Endothelial cell of umbilical vein (primary cell): ENCODE measurements around the gene PDE11A. TPM values are rescaled to one million over a fixed set of nuclear protein-coding genes. Genes with fewer than 3 reads are reported as not detected.

Source experiments
- BruUV-seq: library from RNA; stranded (reverse); fragments of 400-500 nt; replicated peaks from 2 replicates; lab custom pipeline; 2021; lab: Mats Ljungman, UMichigan
- CTCF ChIA-PET: fragments of 300-600, 350-600 bp; sonication (Branson Sonifier 250); formaldehyde crosslinking; loops from one replicate; lab custom pipeline; 2021; ENCODE audit warnings: antibody characterized with exemption, inconsistent platforms; lab: Charles Lee
- POLR2A ChIA-PET: fragments of 300-600, 350-600 bp; sonication (Branson Sonifier 250); formaldehyde crosslinking; loops from one replicate; lab custom pipeline; 2021; ENCODE audit warnings: antibody characterized with exemption, inconsistent platforms; lab: Charles Lee
- DNase-seq: peaks from one replicate; pipeline ENCODE4 v3.0.0-alpha.2; 2011; ENCODE audit warnings: low read depth, low spot score
- FAIRE-seq: peaks from 2 replicates; lab custom pipeline; 2011; peaks lifted over from hg19 to GRCh38; lab: Jason Lieb, UNC
- H2AFZ ChIP-seq: 2 replicates; pipeline ENCODE4 v1.6.0; 2012; ENCODE audit warnings: low read depth, low read length, control low read depth, inconsistent platforms
- H3K27ac ChIP-seq: 2 replicates; pipeline ENCODE4 v1.5.1; 2011; ENCODE audit warnings: low read depth, mild to moderate bottlenecking, control low read depth, low read length, moderate library complexity; ENCODE audit not compliant: insufficient read depth
- H3K27me3 ChIP-seq, 2 experiments: 2 replicates each; pipeline versions ENCODE4 v1.6.0 to v1.6.1; 2011; ENCODE audit warnings: low read length in 2 of 2, mixed read lengths in 1 of 2; ENCODE audit not compliant: control insufficient read depth in 2 of 2, insufficient read depth in 2 of 2
- H3K36me3 ChIP-seq, 2 experiments: 2 replicates in 1 of 2; 3 replicates in 1 of 2; pipeline ENCODE4 v1.5.1; 2011; ENCODE audit warnings: low read length in 2 of 2, mild to moderate bottlenecking in 1 of 2, moderate library complexity in 1 of 2; ENCODE audit not compliant: control insufficient read depth in 2 of 2, insufficient read depth in 2 of 2; ENCODE audit errors: extremely low read depth in 1 of 2
- H3K4me1 ChIP-seq: 3 replicates; pipeline ENCODE4 v1.5.1; 2011; ENCODE audit warnings: mild to moderate bottlenecking, low read length; ENCODE audit not compliant: control insufficient read depth, insufficient read depth; ENCODE audit errors: extremely low read depth
- H3K4me2 ChIP-seq: 2 replicates; pipeline ENCODE4 v1.6.1; 2011; ENCODE audit warnings: low read length, control low read depth, mixed read lengths; ENCODE audit not compliant: insufficient read depth
- H3K4me3 ChIP-seq, 3 experiments: fragments of 200-600 bp in 1 of 3; sonication (generic), shearing (Covaris generic) in 1 of 3; replicated peaks in 1 of 3; 2 replicates each; pipeline ENCODE4 v1.5.1; 2011 to 2016; ENCODE audit warnings: control low read depth in 3 of 3, low read length in 3 of 3, mild to moderate bottlenecking in 2 of 3, inconsistent platforms in 1 of 3, low read depth in 1 of 3, moderate library complexity in 1 of 3; ENCODE audit not compliant: insufficient read depth in 1 of 3
- H3K79me2 ChIP-seq: 2 replicates; pipeline ENCODE4 v1.6.0; 2012; ENCODE audit warnings: low read length, inconsistent platforms; ENCODE audit not compliant: control insufficient read depth, insufficient read depth
- H3K9ac ChIP-seq: replicated peaks from 2 replicates; pipeline ENCODE3; 2011; ENCODE audit warnings: low read length, control low read depth; ENCODE audit not compliant: insufficient read depth; ENCODE audit errors: extremely low read depth
- H3K9me1 ChIP-seq: replicated peaks from 3 replicates; pipeline ENCODE4 v1.6.0; 2011; ENCODE audit warnings: mild to moderate bottlenecking, low read length; ENCODE audit not compliant: control insufficient read depth, insufficient read depth; ENCODE audit errors: extremely low read depth
- H3K9me3 ChIP-seq: replicated peaks from 2 replicates; pipeline ENCODE4 v1.5.1; 2012; ENCODE audit warnings: low read length, inconsistent platforms; ENCODE audit not compliant: control insufficient read depth, insufficient read depth
- H4K20me1 ChIP-seq: replicated peaks from 2 replicates; pipeline ENCODE3; 2011; ENCODE audit warnings: mild to moderate bottlenecking, low read length; ENCODE audit not compliant: control insufficient read depth, insufficient read depth; ENCODE audit errors: extremely low read depth
- EZH2 ChIP-seq: IDR thresholded peaks from 2 replicates; pipeline ENCODE4 v1.6.1; 2012; ENCODE audit warnings: borderline replicate concordance, low read depth, mild to moderate bottlenecking, moderate library complexity, low read length, inconsistent platforms; ENCODE audit not compliant: severe bottlenecking
- FOS ChIP-seq: IDR thresholded peaks from 2 replicates; pipeline ENCODE4 v1.6.1; 2011; ENCODE audit warnings: mild to moderate bottlenecking, low read length, moderate library complexity, borderline replicate concordance; ENCODE audit not compliant: insufficient read depth
- GATA2 ChIP-seq: IDR thresholded peaks from 2 replicates; pipeline ENCODE4 v1.7.0; 2011; ENCODE audit warnings: low read depth, mild to moderate bottlenecking, moderate library complexity, mixed read lengths, low read length; ENCODE audit not compliant: insufficient read length, insufficient read depth
- JUN ChIP-seq: IDR thresholded peaks from 2 replicates; pipeline ENCODE4 v1.6.1; 2011; ENCODE audit warnings: borderline replicate concordance, low read depth; ENCODE audit not compliant: insufficient read length, insufficient read depth
- MYC ChIP-seq: IDR thresholded peaks from one replicate; pipeline ENCODE4 v1.6.1; 2011; ENCODE audit warnings: mild to moderate bottlenecking, low read depth, low read length
- POLR2A ChIP-seq: IDR thresholded peaks from 2 replicates; pipeline ENCODE4 v1.6.1; 2012; ENCODE audit warnings: low read depth, mild to moderate bottlenecking, control low read depth, low read length
- POLR2AphosphoS5 ChIP-seq: IDR thresholded peaks from 2 replicates; pipeline ENCODE4 v1.6.1; 2012; ENCODE audit warnings: low read depth, mild to moderate bottlenecking, control low read depth, low read length, moderate library complexity; ENCODE audit not compliant: insufficient read depth
- dilution Hi-C: fragments of 300-500 bp; cut with MboI; formaldehyde crosslinking; loops from one replicate; pipeline ENCODE4 v1.15.0; 2019; ENCODE audit warnings: low sequenced_read_pairs; ENCODE audit not compliant: extremely low pct_ligation_motif_present
- intact Hi-C: fragments of 100-400 bp; cut with micrococcal nuclease; formaldehyde crosslinking; loops from one replicate; pipeline ENCODE4 v1.10.0; 2022
- polyA plus RNA-seq, 4 experiments: library from polyadenylated mRNA; depleted of rRNA in 3 of 4; stranded (reverse) in 3 of 4; unstranded in 1 of 4; fragments of >200 nt; gene quantifications; 2 replicates each; pipeline versions ENCODE4 v1.2.1 to v1.2.3, GENCODE V29; 2011 to 2012; ENCODE audit warnings: missing spikeins in 1 of 4
- total RNA-seq: library from RNA; stranded (reverse); gene quantifications from 2 replicates; pipeline ENCODE4 v1.2.3, GENCODE V29; 2021
- TF ChIP-seq, protein P1 (sequence below), 2 donors: IDR thresholded peaks; 1 replicate in 1 of 2; 2 replicates in 1 of 2; pipeline ENCODE4 v1.5.1; 2011; ENCODE audit warnings: low read length in 2 of 2, mild to moderate bottlenecking in 2 of 2, moderate library complexity in 2 of 2, control low read depth in 1 of 2, inconsistent platforms in 1 of 2, low read depth in 1 of 2; ENCODE audit not compliant: insufficient read depth in 1 of 2; ENCODE audit errors: extremely low read depth in 1 of 2
- TF ChIP-seq, protein P2 (sequence below): IDR thresholded peaks from 2 replicates; pipeline ENCODE4 v1.6.1; 2011; ENCODE audit not compliant: insufficient read depth, insufficient read length

Gene PDE11A
- total and polyA plus RNA-seq, 2 donors (not counting 3 experiments of a cell fraction or from before 2014, with no cell fraction given), result 0.07 to 0.51 TPM

DNA sequence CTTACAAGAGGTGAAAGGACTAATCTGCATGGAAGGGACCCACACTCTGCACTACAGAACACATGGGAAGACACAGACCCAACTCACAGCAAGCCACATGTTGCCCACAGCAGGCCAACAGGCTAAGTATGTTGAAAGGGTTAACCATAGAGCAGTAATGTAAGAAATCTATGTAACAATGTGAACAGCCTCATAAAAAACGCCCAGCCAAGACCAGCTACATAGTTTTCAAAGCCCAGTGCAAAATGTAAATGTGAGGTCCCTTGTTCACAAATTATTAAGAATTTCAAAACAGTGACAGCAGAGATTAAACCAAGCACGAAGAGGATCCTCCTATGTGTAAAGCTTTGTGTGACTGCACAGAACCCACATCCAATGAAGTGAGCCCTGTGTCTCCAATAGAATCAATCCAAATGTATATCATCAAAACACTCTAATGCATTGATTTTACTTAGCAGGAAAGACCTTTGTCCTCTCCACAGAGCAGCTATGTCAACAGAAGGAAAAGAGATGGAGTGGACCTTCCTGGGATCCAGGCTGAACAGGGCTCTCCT is 469.9 kb downstream of the PDE11A start:
- dilution Hi-C loops, result no loop called here
- CTCF ChIA-PET, result interaction anchor here (1.1 to 3.2 kb wide), 3 partner anchors 13 to 438 kb away, joined by 3 to 17 read pairs (median 5); no protein-coding TSS in a partner anchor
- no TSS peak for BruUV-seq
- H3K9me3 ChIP-seq, result no peaks in the 10 kb centered on the region
- H3K9ac ChIP-seq, result no peak overlapping the region
- no peaks in the 10 kb centered on the region for H3K79me2 ChIP-seq
- intact Hi-C loops, result loop anchor here (5.0 kb wide), 2 partner anchors 335 to 435 kb away; no protein-coding TSS in a partner anchor
- FAIRE-seq, result no peak
- no peak for DNase-seq
- H4K20me1 ChIP-seq, result no peaks in the 10 kb centered on the region
- H3K4me2 ChIP-seq, result no peak overlapping the region
- peaks cover 0 to 4% of the 10 kb centered on the region in 2 experiments for H3K27me3 ChIP-seq
- no peaks in the 10 kb centered on the region for H3K36me3 ChIP-seq
- POLR2A ChIA-PET, result no interaction called here
- peaks cover 3% of the 10 kb centered on the region for H3K4me1 ChIP-seq
- no peak overlapping the region for H2AFZ ChIP-seq
- no peaks in the 10 kb centered on the region for H3K9me1 ChIP-seq
- H3K4me3 ChIP-seq, result no peak overlapping the region
- no peak overlapping the region for H3K27ac ChIP-seq
- TF ChIP-seq FOS, result no peak

DNA sequence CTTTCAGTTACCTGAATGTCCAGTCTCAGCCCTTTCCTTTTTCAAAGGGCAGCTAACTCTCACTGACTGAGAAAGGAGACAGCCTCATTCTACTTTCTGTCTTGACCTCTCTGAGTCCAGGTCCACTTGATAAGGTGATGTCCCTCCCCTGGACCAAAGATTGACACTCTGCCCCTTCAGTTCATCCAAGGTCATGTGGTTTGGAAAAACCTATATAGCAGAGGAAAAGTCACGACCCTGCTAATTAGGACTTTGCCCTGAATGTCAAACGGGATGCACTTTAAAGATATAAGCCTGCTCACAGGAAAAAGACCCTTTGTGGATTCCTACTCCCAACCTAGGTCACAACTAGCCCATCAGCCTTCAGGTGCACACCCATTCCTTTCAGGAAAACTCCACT is 471.7 kb downstream of the PDE11A start:
- TF ChIP-seq EZH2 (no peak), JUN (no peak), POLR2AphosphoS5 (no peak), GATA2 (no peak), FOS (no peak), POLR2A (no peak), MYC (no peak)
- TF ChIP-seq, protein P1, sequence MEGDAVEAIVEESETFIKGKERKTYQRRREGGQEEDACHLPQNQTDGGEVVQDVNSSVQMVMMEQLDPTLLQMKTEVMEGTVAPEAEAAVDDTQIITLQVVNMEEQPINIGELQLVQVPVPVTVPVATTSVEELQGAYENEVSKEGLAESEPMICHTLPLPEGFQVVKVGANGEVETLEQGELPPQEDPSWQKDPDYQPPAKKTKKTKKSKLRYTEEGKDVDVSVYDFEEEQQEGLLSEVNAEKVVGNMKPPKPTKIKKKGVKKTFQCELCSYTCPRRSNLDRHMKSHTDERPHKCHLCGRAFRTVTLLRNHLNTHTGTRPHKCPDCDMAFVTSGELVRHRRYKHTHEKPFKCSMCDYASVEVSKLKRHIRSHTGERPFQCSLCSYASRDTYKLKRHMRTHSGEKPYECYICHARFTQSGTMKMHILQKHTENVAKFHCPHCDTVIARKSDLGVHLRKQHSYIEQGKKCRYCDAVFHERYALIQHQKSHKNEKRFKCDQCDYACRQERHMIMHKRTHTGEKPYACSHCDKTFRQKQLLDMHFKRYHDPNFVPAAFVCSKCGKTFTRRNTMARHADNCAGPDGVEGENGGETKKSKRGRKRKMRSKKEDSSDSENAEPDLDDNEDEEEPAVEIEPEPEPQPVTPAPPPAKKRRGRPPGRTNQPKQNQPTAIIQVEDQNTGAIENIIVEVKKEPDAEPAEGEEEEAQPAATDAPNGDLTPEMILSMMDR (IDR thresholded peaks at IDR 0.05; ENCODE audit: extremely low read depth in 1 of 2, insufficient read depth in 1 of 2, low read depth in 1 of 2, low read length in 2 of 2), result no peak
- TF ChIP-seq, protein P2, sequence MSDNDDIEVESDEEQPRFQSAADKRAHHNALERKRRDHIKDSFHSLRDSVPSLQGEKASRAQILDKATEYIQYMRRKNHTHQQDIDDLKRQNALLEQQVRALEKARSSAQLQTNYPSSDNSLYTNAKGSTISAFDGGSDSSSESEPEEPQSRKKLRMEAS, result no peak
- peaks cover 0 to 4% of the 10 kb centered on the region in 2 experiments for H3K27me3 ChIP-seq
- no peaks in the 10 kb centered on the region for H3K9me3 ChIP-seq
- peaks cover 3% of the 10 kb centered on the region for H3K4me1 ChIP-seq
- intact Hi-C loops, result loop anchor here (5.0 kb wide), 2 partner anchors 334 to 434 kb away; no protein-coding TSS in a partner anchor
- no peak overlapping the region for H3K4me3 ChIP-seq
- no peak overlapping the region for H3K27ac ChIP-seq
- ChIA-PET CTCF (interaction anchor here (1.7 kb wide), 1 partner anchor 9 kb away, joined by 4 read pairs; no protein-coding TSS in a partner anchor), POLR2A (no interaction called here)
- H4K20me1 ChIP-seq, result no peaks in the 10 kb centered on the region
- H3K36me3 ChIP-seq, result no peaks in the 10 kb centered on the region
- H3K4me2 ChIP-seq, result no peak overlapping the region
- dilution Hi-C loops, result no loop called here
- no peaks in the 10 kb centered on the region for H3K79me2 ChIP-seq
- no peaks in the 10 kb centered on the region for H3K9me1 ChIP-seq
- no peak overlapping the region for H2AFZ ChIP-seq
- H3K9ac ChIP-seq, result no peak overlapping the region
- BruUV-seq, result no TSS peak
- DNase-seq (no peak), FAIRE-seq (no peak)
